NB4 (cell line): ENCODE measurements around the gene AUTS2.

Experiments used
- CTCF ChIP-seq: IDR thresholded peaks from one replicate; pipeline ENCODE4 v1.5.1; 2012; ENCODE audit warnings: low read depth, low read length
- MAX ChIP-seq: IDR thresholded peaks from 2 replicates; pipeline ENCODE4 v1.6.1; 2011; ENCODE audit warnings: low read depth, low read length
- POLR2A ChIP-seq: IDR thresholded peaks from 2 replicates; pipeline ENCODE4 v1.6.1; 2011; ENCODE audit warnings: mild to moderate bottlenecking; ENCODE audit not compliant: insufficient read length; ENCODE audit errors: extremely low read depth

- TF ChIP-seq CTCF (no peak), POLR2A (no peak), MAX (no peak)
Observed at GRCh38 chr7:70153933-70154332, 555.7 kb downstream of the AUTS2 start.
